ES-I3 (cell line): ENCODE data around the gene PRTN3.
"Not testable (repeated sequence)": the region's sequence is repeated elsewhere in the genome, so short reads cannot be mapped to it uniquely, and the experiment has no call there.

Experiments
- H3K36me3 ChIP-seq: 2 replicates; pipeline ENCODE4 v1.6.1; 2013; ENCODE audit warnings: mild to moderate bottlenecking, low read length, control low read depth, moderate library complexity; ENCODE audit not compliant: insufficient read depth
- H3K4me1 ChIP-seq: 2 replicates; pipeline ENCODE4 v1.6.1; 2013; ENCODE audit warnings: mild to moderate bottlenecking, control low read depth, low read length; ENCODE audit not compliant: insufficient read depth
- H3K9ac ChIP-seq: 2 replicates; pipeline ENCODE4 v1.6.1; 2013; ENCODE audit warnings: low read depth, mild to moderate bottlenecking, low read length, moderate library complexity
- H3K9me3 ChIP-seq: 2 replicates; pipeline ENCODE4 v1.6.1; 2013; ENCODE audit warnings: mild to moderate bottlenecking, low read length, moderate library complexity; ENCODE audit not compliant: control insufficient read depth, insufficient read depth

PRTN3 gene

GRCh38 chr19:869245-870177 lies 28.7 kb downstream of the PRTN3 start:
- Histone ChIP-seq H3K4me1 (peaks cover 9% of the 10 kb centered on the region), H3K9ac (no peak overlapping the region), H3K36me3 (no peaks in the 10 kb centered on the region), H3K9me3 (no peaks in the 10 kb centered on the region)

- Histone ChIP-seq H3K36me3 (no peaks in the 10 kb centered on the region), H3K9me3 (no peaks in the 10 kb centered on the region), H3K4me1 (peaks cover 9% of the 10 kb centered on the region), H3K9ac (no peak overlapping the region)
These were observed 29.5 kb downstream of the PRTN3 start for GRCh38 chr19:870314-870713.

GRCh38 chr19:870963-871401 lies 30.2 kb downstream of the PRTN3 start:
- no peak overlapping the region for H3K9ac ChIP-seq
- H3K36me3 ChIP-seq, result no peaks in the 10 kb centered on the region
- H3K4me1 ChIP-seq, result peaks cover 9% of the 10 kb centered on the region

GRCh38 chr19:871446-872265 lies 30.9 kb downstream of the PRTN3 start:
- Histone ChIP-seq H3K9ac (no peak overlapping the region), H3K36me3 (no peaks in the 10 kb centered on the region), H3K4me1 (peaks cover 9% of the 10 kb centered on the region), H3K9me3 (no peaks in the 10 kb centered on the region)

More at GRCh38 chr19:870963-871401, 30.2 kb downstream of the PRTN3 start:
- no peaks in the 10 kb centered on the region for H3K9me3 ChIP-seq

GRCh38 chr19:872266-872951 lies 31.6 kb downstream of the PRTN3 start:
- Histone ChIP-seq H3K4me1 (peaks cover 7% of the 10 kb centered on the region), H3K9me3 (no peaks in the 10 kb centered on the region), H3K9ac (no peak overlapping the region), H3K36me3 (no peaks in the 10 kb centered on the region)

- H3K36me3 ChIP-seq, result no peaks in the 10 kb centered on the region
- peaks cover 4% of the 10 kb centered on the region; the same call in 1 of the 2 replicates for H3K4me1 ChIP-seq
- no peaks in the 10 kb centered on the region for H3K9me3 ChIP-seq
- H3K9ac ChIP-seq, result no peak overlapping the region
These were observed 32.3 kb downstream of the PRTN3 start for GRCh38 chr19:873084-873483.

GRCh38 chr19:873561-874041 lies 32.8 kb downstream of the PRTN3 start:
- Histone ChIP-seq H3K9ac (no peak overlapping the region), H3K36me3 (no peaks in the 10 kb centered on the region), H3K4me1 (peaks cover 4% of the 10 kb centered on the region; the same call in 1 of the 2 replicates), H3K9me3 (no peaks in the 10 kb centered on the region)

- Histone ChIP-seq H3K9ac (no peak overlapping the region), H3K9me3 (no peaks in the 10 kb centered on the region), H3K36me3 (no peaks in the 10 kb centered on the region), H3K4me1 (no peaks in the 10 kb centered on the region; the same call in 1 of the 2 replicates)
These were observed 34.6 kb downstream of the PRTN3 start for GRCh38 chr19:875265-875879.

- Histone ChIP-seq H3K36me3 (no peaks in the 10 kb centered on the region), H3K9ac (no peak overlapping the region), H3K4me1 (no peaks in the 10 kb centered on the region; the same call in 1 of the 2 replicates), H3K9me3 (no peaks in the 10 kb centered on the region)
These were observed 35.3 kb downstream of the PRTN3 start for GRCh38 chr19:876089-876488.

GRCh38 chr19:876780-877314 lies 36.0 kb downstream of the PRTN3 start:
- H3K36me3 ChIP-seq, result no peaks in the 10 kb centered on the region
- no peaks in the 10 kb centered on the region; the same call in 1 of the 2 replicates for H3K4me1 ChIP-seq

GRCh38 chr19:877992-878660 lies 37.3 kb downstream of the PRTN3 start:
- H3K9me3 ChIP-seq, H3K36me3 ChIP-seq: not testable (repeated sequence)

More at GRCh38 chr19:876780-877314, 36.0 kb downstream of the PRTN3 start:
- Histone ChIP-seq H3K9ac (no peak overlapping the region), H3K9me3 (no peaks in the 10 kb centered on the region)

GRCh38 chr19:878751-879561 lies 38.2 kb downstream of the PRTN3 start:
- not testable (repeated sequence) for H3K4me1 ChIP-seq, H3K9ac ChIP-seq, H3K36me3 ChIP-seq, H3K9me3 ChIP-seq

More at GRCh38 chr19:877992-878660, 37.3 kb downstream of the PRTN3 start:
- H3K9ac ChIP-seq, H3K4me1 ChIP-seq: not testable (repeated sequence)
